ENCODE results near the gene EIF4E2.

GRCh38 chr2:232503809-232504323, 46.6 kb upstream of the EIF4E2 start:
- TF ChIP-seq CTCF (IDR thresholded peaks at IDR 0.05) (no peak), EZH2phosphoT487 (IDR thresholded peaks at IDR 0.05) (no peak)
